ENCODE measurements around the gene SNCAIP. TPM values are rescaled to one million over a fixed set of nuclear protein-coding genes. Genes with fewer than 3 reads are reported as not detected.

Gene SNCAIP
- total RNA-seq, 1 experiment from 2014 or later, result 3.0 TPM

- H3K23me2 ChIP-seq (ENCODE audit: insufficient read length, low read depth, low read length, poor library complexity, severe bottlenecking), result no peaks in the 10 kb centered on the region
- no peaks in the 10 kb centered on the region for H3K9me3 Mint-ChIP-seq
- H3K4me2 ChIP-seq (ENCODE audit: insufficient read depth, insufficient read length, low read length), result no peak overlapping the region
- no peak overlapping the region for H2AFZ ChIP-seq (ENCODE audit: low read length)
- no peak overlapping the region for H2AK5ac ChIP-seq (ENCODE audit: insufficient read length, low read length)
- no peaks in the 10 kb centered on the region for H3K4me1 ChIP-seq (ENCODE audit: insufficient read depth, low read length)
- H3K27ac Mint-ChIP-seq, result no peak overlapping the region
- TF ChIP-seq CTCF (conservative IDR thresholded peaks at IDR 0.05), result no peak
- no peak overlapping the region for H3K4ac ChIP-seq (ENCODE audit: low read depth, low read length)
- no peak overlapping the region for H2BK120ac ChIP-seq (ENCODE audit: low read depth, low read length, poor library complexity, severe bottlenecking)
- no peak overlapping the region for H3K18ac ChIP-seq (ENCODE audit: insufficient read length, low read depth, low read length)
- H3K9me3 ChIP-seq (ENCODE audit: control insufficient read depth, low read depth, low read length), result no peaks in the 10 kb centered on the region
- H3K79me2 ChIP-seq (ENCODE audit: insufficient read depth, low read length), result no peaks in the 10 kb centered on the region
- H2BK15ac ChIP-seq (ENCODE audit: low read depth, low read length), result no peak overlapping the region
- no peak overlapping the region for H3K27ac ChIP-seq (ENCODE audit: insufficient read length, low read depth, low read length)
- H3T11ph ChIP-seq (ENCODE audit: low read length), result no peak overlapping the region
- no peaks in the 10 kb centered on the region for H4K20me1 ChIP-seq (ENCODE audit: control insufficient read depth, insufficient read depth, insufficient read length)
- H4K8ac ChIP-seq (replicated peaks; ENCODE audit: insufficient read length, low read depth, low read length), result no peak overlapping the region
- H2BK12ac ChIP-seq (ENCODE audit: insufficient read length, low read depth, low read length), result no peak overlapping the region
- H3K4me3 Mint-ChIP-seq, result no peak overlapping the region
- no peak overlapping the region for H2BK20ac ChIP-seq (ENCODE audit: low read depth, low read length, poor library complexity, severe bottlenecking)
- H4K91ac ChIP-seq (ENCODE audit: insufficient read length, low read depth, low read length), result no peak overlapping the region
- H3K27me3 Mint-ChIP-seq (ENCODE audit: low read depth), result no peaks in the 10 kb centered on the region; the same call in 1 of the 2 replicates
- H3K4me1 Mint-ChIP-seq, result peaks cover 5 to 9% of the 10 kb centered on the region in 2 experiments; a peak in 3 of 4 replicates
- no peak overlapping the region for H3K9ac ChIP-seq (ENCODE audit: extremely low read depth, insufficient read length, low read length)
- DNase-seq, result no peak
- H3K14ac ChIP-seq (ENCODE audit: insufficient read depth, low read length), result no peak overlapping the region
- H3K56ac ChIP-seq (ENCODE audit: insufficient read length, low read depth, low read length), result no peak overlapping the region
- H3K27me3 ChIP-seq (ENCODE audit: insufficient read depth, low read length), result no peaks in the 10 kb centered on the region
- no peak overlapping the region for H4K5ac ChIP-seq (ENCODE audit: insufficient read length, low read depth, low read length)
- H3K79me1 ChIP-seq (ENCODE audit: insufficient read depth, low read depth, low read length, poor library complexity, severe bottlenecking), result no peaks in the 10 kb centered on the region
- no peak overlapping the region for H3K23ac ChIP-seq (ENCODE audit: insufficient read length, low read depth, low read length)
- no peaks in the 10 kb centered on the region for H3K36me3 Mint-ChIP-seq (ENCODE audit: insufficient read depth in 1 of 3, low read depth in 3 of 3)
- no peak overlapping the region for H2BK5ac ChIP-seq (ENCODE audit: insufficient read length, low read length)
Observed at GRCh38 chr5:122263352-122264030, 48.5 kb upstream of the SNCAIP start.
